GM23248 (cell line): Measurements from ENCODE around the gene GNE.

ENCODE experiments used
- EZH2 ChIP-seq: fragments of 200-600 bp; sonication (generic); IDR thresholded peaks from 2 replicates; pipeline ENCODE4 v1.6.1; 2018; ENCODE audit warnings: antibody characterized with exemption, mild to moderate bottlenecking; ENCODE audit not compliant: insufficient read depth, poor library complexity, severe bottlenecking
- EZH2phosphoT487 ChIP-seq: fragments of 200-600 bp; sonication (generic); IDR thresholded peaks from 2 replicates; pipeline ENCODE4 v1.6.1; 2018; ENCODE audit warnings: antibody characterized with exemption, moderate library complexity, mild to moderate bottlenecking, low read depth; ENCODE audit not compliant: insufficient read depth

- TF ChIP-seq EZH2 = no peak
- no peak for TF ChIP-seq EZH2phosphoT487
These were observed 92.5 kb downstream of the GNE start for GRCh38 chr9:36165826-36166167.
